OCI-M2 (cell line): ENCODE data around the gene ARFRP1.

Source experiments
- DNase-seq: peaks from one replicate; lab custom pipeline; 2025; ENCODE audit not compliant: unreplicated experiment; lab: John Stamatoyannopoulos, UW

Gene ARFRP1

DNA sequence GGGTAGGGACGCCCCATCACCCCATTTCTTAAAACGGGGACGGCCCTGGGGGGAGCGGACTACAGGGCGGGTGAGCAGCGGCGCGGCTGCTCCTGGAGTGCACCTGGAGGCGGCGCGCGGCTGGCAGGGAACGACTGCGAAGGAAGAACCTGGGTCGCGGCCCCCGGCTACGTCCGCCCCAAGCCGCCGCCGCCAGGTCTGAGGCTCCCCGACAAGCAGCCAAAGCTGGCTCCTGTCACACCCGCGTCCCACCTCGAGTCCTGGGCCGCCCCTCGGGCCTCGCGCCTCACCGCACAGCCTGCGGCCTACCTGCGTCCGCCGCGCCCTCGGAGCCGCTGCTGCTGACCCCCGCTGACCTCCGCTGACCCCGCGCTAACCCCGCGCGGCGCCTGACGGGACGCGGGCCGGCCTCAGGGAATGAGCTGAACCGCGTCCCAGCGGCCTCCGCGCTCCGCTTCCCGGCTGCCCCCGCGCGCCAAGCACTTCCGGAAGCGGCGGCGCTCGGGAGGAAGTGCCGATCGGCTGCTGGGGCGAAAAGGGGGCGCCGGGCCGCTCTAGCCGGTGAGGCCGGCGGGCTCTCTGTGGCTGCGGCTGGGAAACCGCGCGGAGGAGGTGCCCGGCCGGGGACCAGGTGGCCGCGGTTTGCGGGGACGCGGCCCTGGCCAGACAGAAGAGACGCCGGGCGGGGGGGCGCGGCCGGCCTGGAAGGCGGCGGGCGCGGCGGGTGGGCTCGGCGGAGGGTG, at the start of gene ARFRP1, which contains the start of gene ZGPAT:
TSS of gene ARFRP1 (minus strand) at position 419 of the 743 bp plus-strand sequence. CDS start 885 bp downstream, outside the sequence.
TSS of gene ZGPAT (plus strand) at position 482 of the 743 bp plus-strand sequence. CDS start 542 bp downstream, outside the sequence.
- DNase-seq, result peak; percentile 24

DNA sequence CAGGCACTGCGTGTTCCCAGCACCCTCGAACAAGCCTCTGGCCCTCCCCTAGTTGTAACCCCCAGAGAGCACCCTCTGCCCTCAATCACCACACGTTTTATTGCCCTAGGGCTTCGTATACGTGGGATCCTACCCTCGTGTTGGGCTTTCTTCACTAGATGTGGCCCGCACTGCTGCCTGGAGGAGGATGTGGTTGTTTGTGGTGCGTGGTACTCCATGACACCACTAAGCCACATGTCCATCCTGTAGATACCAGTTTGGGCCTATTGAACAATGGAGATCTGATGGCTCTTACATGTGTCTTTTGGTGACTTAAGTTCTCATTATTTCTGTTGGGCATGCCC, 48.8 kb upstream of the ARFRP1 start:
- no peak for DNase-seq

- no peak for DNase-seq
Observed at GRCh38 chr20:63755933-63756647, 48.3 kb upstream of the ARFRP1 start.

- no peak for DNase-seq
Observed at GRCh38 chr20:63754008-63754407, 46.2 kb upstream of the ARFRP1 start.

DNA sequence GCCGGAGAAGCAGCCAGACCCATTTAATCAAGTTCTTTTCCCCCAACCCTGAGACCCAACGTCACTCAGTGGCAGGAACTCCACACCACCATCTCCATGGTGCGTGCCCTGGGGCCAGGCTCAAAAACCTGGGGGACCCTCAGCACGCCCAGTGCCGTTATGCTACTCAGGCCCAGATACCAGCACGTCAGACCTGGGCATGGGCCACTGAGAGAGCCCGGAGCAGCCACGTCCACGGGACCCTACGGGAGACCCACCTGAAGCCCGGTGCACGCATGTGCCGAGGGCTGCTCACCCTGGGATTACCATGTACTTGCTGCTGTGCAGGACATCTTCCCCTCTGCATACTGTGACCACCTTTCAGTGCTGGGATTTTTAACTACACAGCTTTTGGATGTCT, 45.6 kb upstream of the ARFRP1 start:
- DNase-seq, result no peak

GRCh38 chr20:63752411-63753101, 44.8 kb upstream of the ARFRP1 start:
- DNase-seq, result no peak

DNA sequence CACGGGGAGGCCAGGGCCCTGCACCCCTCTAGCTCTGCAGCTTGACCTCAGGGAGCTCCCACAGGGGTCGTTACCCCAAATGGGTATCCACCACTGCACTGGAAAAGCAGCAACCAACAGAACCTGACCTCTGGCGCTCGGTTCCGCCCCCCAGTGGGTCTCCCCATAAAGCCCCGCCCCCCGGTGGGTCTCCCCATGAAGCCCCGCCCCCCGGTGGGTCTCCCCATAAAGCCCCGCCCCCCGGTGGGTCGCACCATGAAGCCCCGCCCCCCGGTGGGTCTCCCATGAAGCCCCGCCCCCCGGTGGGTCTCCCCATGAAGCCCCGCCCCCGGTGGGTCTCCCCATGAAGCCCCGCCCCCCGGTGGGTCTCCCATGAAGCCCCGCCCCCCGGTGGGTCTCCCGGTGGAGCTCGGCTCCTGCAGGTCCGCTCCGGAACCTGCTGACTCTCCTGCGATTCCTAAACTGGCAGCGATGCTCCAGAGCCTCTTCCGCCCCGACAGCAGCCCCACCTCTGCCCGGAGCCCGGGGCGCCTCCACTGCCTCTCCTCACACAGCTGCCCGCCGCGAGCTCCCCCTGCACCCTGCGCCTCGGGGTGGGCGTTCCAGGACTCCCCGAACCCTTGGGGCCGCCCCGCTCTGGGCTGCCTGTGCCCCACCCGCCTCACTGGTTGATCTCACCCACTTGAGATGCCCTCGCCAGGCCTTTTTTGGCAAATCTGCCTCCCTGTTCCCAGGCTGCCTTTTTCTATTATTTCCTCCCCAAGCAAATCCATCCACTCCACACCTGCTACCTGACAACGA, 43.9 kb upstream of the ARFRP1 start:
- DNase-seq, result no peak

DNA sequence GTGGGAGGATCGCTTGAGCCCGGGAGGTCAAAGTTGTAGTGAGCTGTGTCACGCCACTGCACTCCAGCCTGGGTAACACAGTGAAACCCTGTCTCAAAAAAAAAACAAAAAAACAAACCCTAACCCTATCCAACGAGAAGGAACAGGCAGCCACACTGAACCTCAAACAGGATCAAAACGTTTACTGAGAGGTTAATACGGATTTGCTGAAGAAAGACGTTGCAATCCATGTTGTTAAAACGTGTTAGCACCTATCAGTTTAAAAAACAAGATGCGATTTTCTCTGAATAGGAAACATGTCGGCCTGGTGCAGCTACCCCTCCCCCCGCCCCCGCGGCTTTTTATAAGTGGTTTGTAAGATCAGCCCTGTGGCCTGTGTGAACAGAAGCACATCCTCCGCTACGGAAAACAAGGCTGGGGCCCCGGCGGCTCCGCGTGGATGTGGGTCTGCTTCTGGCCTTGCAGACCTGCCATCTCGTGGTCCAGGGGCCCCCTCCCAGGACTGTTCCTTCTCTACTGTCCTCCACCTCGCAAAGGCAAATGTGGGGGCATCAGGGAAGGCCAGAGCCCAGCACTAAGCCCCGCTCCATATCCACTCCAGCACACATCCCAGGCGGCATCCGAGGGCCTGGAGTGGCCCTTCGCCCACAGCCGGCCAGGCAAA, 43.2 kb upstream of the ARFRP1 start:
- DNase-seq, result no peak

GRCh38 chr20:63749597-63750508, 42.1 kb upstream of the ARFRP1 start:
- no peak for DNase-seq

DNA sequence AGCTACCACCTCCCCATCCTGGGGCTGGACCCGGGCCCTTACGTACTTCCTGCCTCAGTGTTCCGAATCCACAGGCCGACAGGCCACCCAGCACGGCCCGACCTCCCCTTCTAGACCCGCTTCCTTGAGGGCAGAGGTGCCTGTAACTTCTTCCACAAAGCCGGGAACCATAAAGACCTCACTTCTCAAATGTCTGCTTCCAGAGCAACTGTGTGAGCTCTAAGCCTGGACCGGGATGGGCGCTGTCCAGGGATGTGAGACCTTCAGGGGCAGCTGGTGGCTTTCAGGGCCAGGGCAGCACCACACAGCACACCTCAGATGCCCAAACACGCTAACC, 41.1 kb upstream of the ARFRP1 start:
- DNase-seq, result no peak

DNA sequence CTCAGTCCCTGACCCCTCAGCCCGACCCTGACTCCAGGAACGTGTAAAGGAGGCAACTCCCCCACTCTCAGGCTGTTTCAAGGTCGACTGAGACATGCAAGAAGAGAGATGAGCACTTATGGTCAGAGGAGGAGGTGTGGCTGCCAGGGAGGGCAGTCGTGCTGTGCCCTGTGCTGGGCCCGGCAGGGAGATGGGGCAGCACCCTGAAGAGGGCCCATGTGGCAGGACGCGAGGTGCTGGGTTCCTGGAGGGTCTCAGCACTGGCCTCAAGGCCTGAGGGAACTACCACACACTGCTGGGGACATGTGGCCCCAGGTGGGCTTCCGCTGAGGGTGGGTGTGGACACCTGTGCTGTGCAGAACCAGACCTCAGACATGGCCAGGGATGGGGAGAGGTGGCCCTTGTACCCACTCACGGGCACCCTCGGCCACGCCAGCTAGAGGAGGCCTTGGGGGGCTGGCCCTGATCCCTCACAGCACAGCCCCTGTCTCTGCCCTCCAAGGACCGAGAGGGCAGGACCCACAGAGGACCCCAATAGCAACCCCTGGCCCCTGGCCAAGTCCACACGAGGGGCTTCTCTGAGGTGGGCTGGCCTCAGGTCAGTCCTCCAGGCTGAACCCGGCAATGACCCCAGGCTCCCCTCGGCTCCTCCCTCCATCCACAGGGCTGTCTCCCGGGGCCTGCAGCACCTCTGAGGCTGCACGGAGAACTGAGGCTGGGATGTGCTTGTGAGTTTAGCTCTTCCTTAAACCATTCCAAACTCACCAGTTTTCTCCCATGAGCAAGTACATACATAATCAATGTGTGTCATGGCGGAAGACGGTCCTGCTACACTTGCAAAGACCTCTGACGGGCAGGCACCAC, 40.5 kb upstream of the ARFRP1 start:
- DNase-seq, result no peak

- no peak for DNase-seq
Observed at GRCh38 chr20:63747622-63748069, 39.9 kb upstream of the ARFRP1 start.

GRCh38 chr20:63746751-63747315, 39.1 kb upstream of the ARFRP1 start:
- DNase-seq, result no peak

GRCh38 chr20:63745961-63746731, 38.4 kb upstream of the ARFRP1 start:
- DNase-seq, result no peak

- no peak for DNase-seq
Observed at GRCh38 chr20:63745424-63745805, 37.6 kb upstream of the ARFRP1 start.

GRCh38 chr20:63744574-63745423, 37.0 kb upstream of the ARFRP1 start:
- DNase-seq, result no peak

DNA sequence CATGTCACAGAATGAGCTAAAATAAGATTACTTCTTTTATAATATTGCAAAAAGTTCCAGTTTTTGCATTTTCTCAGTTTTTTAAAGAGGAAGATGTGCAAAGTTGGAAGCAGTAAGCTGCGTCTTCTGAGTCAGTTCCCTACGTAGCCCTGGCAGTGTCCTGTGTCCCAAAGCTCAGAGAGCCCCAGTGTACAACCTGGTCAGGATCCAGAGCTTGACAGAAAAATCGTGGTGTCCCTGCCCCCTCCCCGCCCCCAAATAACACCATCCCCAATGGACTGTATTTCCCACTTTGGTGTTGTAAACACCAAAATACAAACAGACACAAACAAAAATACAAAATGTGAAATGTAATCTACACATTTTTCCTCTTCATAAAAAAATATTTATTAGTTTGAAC, 36.4 kb upstream of the ARFRP1 start:
- DNase-seq, result no peak
